Measurements from ENCODE around the gene GRM8.
"Not testable (repeated sequence)": the region's sequence is repeated elsewhere in the genome, so short reads cannot be mapped to it uniquely, and the experiment has no call there.

GRM8 gene

GRCh38 chr7:126931581-126931980 is 321.2 kb downstream of the GRM8 start:
- DNase-seq (ENCODE audit: low read depth in 2 of 3, low spot score in 2 of 3), result no peak

- no peak for DNase-seq (ENCODE audit: low read depth in 2 of 3, low spot score in 2 of 3)
Measured at GRCh38 chr7:126930166-126930565, 322.6 kb downstream of the GRM8 start.

GRCh38 chr7:126924477-126924876 is 328.3 kb downstream of the GRM8 start:
- no peak for DNase-seq (ENCODE audit: low read depth in 2 of 3, low spot score in 2 of 3)

DNA sequence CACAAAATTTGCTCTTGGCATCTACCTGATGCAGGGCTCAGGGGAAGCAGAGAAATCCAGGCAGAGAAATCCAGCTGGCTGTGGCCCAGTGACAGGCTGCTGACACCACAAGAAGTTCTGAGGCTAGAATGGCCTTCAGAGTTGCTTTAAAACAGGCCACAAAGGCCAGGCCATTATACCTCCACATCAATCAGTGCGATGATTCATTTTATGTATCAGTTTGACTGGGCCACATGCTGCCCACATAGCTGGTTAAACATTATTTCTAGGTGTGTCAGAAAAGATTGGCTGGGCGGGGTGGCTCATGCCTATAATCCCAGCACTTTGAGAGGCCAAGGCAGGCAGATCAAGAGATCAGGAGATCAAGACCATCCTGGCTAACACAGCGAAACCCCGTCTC is 341.1 kb downstream of the GRM8 start:
- not testable (repeated sequence) for DNase-seq (ENCODE audit: low read depth in 2 of 3, low spot score in 2 of 3)

DNA sequence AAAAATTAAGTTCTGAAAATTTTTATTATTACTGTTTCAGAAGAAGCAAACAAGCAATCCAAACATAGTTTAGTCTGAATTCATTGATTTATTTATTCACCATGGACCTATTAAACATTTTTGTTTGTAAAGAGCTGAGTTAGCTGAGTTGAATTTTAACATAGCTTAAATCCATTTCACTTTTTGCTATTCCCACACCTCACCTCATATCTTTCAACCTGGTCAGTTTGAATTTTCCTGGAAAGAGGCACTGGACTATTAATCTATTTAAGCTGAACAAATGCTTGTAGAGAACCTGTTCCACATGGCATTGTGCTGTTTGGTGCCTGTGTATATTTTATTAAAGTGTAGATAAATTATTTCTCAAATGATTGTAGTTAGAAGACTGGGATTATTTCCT is 344.2 kb downstream of the GRM8 start:
- not testable (repeated sequence) for DNase-seq (ENCODE audit: low read depth in 2 of 3, low spot score in 2 of 3)

GRCh38 chr7:126907657-126908056 is 345.1 kb downstream of the GRM8 start:
- DNase-seq (ENCODE audit: low read depth in 2 of 3, low spot score in 2 of 3), result not testable (repeated sequence)

DNA sequence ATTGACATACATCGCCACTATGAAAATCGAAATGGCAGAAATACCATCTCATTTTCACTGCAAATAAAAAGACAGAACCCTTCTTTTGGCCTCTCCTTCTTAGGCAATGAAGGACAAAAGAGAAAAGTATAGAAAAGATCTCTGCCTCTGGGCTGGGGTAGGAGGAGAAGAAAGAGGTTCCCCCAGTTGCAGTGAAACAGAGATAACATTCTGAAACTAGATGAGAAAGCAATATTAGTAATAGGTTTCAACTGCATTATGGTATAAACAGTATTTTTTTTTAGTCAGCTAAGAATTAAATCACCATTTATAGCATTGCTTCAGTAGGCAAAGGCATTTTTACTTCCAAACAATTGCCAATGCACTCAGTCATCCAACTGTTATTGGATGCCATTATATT is 347.5 kb downstream of the GRM8 start:
- not testable (repeated sequence) for DNase-seq (ENCODE audit: low read depth in 2 of 3, low spot score in 2 of 3)

- DNase-seq (ENCODE audit: low read depth in 2 of 3, low spot score in 2 of 3), result not testable (repeated sequence)
Measured at GRCh38 chr7:126901041-126901765, 351.5 kb downstream of the GRM8 start.

- not testable (repeated sequence) for DNase-seq (ENCODE audit: low read depth in 2 of 3, low spot score in 2 of 3)
Measured at GRCh38 chr7:126887980-126888379, 364.8 kb downstream of the GRM8 start.

- not testable (repeated sequence) for DNase-seq (ENCODE audit: low read depth in 2 of 3, low spot score in 2 of 3)
Measured at GRCh38 chr7:126887560-126887959, 365.2 kb downstream of the GRM8 start.

GRCh38 chr7:126882730-126883129 is 370.0 kb downstream of the GRM8 start:
- not testable (repeated sequence) for DNase-seq (ENCODE audit: low read depth in 2 of 3, low spot score in 2 of 3)

DNA sequence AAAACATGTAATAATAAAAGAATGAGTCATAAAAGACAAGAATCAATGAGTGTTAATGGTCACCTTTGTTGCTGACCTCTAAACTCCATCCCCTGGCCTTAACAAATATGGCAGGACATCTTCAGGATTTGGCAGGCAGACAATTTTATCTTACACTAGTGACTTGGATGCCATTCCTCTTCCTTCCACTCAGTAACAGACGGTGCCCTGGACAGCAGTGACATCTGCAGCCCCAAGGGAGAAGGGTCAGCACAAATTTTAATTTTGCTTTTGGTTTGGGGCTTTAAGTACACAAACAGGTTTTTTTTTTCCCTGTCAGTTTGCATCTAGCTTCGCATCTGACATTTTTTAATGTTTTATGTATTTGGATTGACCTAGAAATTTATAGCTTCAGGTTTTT is 370.8 kb downstream of the GRM8 start:
- DNase-seq (ENCODE audit: low read depth in 2 of 3, low spot score in 2 of 3), result not testable (repeated sequence)

DNA sequence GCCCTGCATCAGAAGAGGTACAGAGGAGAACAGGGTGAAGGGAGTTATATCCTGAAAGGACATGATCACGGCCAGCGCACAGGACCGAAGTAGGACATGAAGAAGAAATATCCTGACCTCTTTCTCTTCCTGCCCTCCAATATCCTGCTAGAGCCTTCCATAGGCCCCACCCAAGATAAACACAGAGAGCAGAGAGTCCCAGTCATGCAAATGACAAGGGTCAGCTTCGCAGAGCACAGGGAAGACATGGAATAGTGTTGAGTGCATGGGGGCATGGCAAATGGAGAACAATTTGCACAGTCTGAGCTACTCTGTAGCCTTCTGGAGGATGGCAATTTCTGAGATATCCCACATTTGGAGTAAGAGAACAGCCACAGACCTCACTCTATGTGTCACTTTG is 371.4 kb downstream of the GRM8 start:
- DNase-seq (ENCODE audit: low read depth in 2 of 3, low spot score in 2 of 3), result no peak

DNA sequence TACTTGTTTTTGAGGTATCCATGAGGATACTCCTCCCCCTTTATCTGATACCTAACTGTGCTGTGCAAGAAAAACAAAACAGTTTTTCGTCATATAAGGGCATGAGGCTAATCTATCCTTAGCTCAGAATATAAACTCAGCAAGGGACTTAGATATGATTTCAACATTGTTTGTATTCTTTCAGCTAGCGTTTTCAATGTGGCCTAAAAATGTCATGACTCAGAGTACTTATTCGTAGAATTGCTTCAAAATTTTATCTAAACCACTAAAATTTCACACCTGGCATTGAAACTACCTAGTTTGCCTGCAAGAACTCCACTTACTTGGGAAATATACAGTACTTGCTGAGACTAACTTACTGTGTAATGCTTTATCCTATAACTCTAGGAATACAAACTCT is 376.2 kb downstream of the GRM8 start:
- DNase-seq (ENCODE audit: low read depth in 2 of 3, low spot score in 2 of 3), result not testable (repeated sequence)

DNA sequence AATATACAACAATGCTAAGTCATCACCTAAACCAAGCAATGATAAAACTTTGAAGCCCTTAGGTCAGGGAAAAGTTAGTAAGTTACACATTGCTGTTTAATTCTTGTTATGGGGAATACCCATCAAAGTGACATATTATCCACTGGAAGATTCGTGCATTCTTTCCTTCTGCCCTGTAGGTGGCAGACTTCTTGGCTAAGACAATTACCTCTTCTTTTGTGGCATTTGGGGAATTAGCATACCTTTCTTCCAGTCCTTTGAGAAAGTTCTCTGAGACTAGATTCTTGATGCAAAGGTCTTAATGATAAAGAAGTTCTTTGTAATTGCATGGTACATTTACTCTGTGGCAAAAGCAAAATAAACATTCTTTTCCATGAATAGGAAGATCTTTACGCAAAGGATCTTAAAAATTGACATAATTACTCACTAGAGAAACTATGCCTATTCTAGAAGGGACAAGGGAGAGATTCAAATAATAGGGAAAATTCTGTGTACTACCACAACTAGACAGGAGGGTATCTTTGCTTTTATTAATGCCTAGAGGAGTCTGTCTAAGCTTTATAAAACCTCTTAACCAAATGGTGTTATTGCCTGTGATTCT is 395.9 kb downstream of the GRM8 start:
- DNase-seq (ENCODE audit: low read depth in 2 of 3, low spot score in 2 of 3), result no peak

GRCh38 chr7:126845331-126845730 is 407.4 kb downstream of the GRM8 start:
- DNase-seq (ENCODE audit: low read depth in 2 of 3, low spot score in 2 of 3), result no peak

- no peak for DNase-seq (ENCODE audit: low read depth in 2 of 3, low spot score in 2 of 3)
Measured at GRCh38 chr7:126843883-126844282, 408.9 kb downstream of the GRM8 start.

DNA sequence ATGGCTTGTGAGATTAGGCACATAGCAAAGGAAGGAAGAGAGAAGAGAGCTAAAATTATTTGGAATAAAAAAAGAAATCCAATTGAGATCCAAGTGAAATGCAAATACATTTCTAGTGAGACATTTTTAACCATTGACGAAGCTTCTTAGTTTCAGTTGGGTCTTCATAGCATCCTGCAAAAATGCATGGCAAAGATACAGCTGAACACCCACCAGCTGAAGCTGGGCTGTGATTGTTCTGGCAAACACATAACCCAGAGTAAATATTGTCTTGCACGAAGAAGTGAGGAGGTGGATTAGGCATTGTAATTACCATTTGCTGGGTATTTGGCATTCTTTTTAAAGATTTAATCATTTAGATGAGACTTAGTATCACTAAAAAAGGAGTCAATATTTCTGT is 409.4 kb downstream of the GRM8 start:
- no peak for DNase-seq (ENCODE audit: low read depth in 2 of 3, low spot score in 2 of 3)

- DNase-seq (ENCODE audit: low read depth in 2 of 3, low spot score in 2 of 3), result no peak
Measured at GRCh38 chr7:126842451-126842850, 410.3 kb downstream of the GRM8 start.

- no peak for DNase-seq (ENCODE audit: low read depth in 2 of 3, low spot score in 2 of 3)
Measured at GRCh38 chr7:126840869-126841268, 411.9 kb downstream of the GRM8 start.

- DNase-seq (ENCODE audit: low read depth in 2 of 3, low spot score in 2 of 3), result no peak
Measured at GRCh38 chr7:126839624-126840023, 413.1 kb downstream of the GRM8 start.

DNA sequence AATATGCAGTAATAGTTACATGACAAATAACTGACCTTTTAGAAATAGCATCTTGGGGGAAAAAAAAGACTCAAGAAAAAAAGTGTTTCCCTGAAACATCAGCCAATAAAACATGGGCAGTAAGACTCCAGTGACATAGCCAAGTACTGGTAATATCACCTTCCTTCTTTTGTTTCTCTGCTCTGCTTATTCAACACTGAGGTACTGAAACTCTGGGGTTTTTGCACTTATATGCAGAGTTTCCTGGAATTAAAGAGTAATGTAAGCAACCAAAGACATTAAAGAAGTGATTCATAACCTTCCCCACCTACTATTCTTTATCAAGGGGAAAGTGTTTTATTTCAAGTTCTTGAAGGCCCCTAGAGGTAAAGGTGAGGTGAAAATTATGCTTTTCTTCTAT is 414.5 kb downstream of the GRM8 start:
- no peak for DNase-seq (ENCODE audit: low read depth in 2 of 3, low spot score in 2 of 3)

DNA sequence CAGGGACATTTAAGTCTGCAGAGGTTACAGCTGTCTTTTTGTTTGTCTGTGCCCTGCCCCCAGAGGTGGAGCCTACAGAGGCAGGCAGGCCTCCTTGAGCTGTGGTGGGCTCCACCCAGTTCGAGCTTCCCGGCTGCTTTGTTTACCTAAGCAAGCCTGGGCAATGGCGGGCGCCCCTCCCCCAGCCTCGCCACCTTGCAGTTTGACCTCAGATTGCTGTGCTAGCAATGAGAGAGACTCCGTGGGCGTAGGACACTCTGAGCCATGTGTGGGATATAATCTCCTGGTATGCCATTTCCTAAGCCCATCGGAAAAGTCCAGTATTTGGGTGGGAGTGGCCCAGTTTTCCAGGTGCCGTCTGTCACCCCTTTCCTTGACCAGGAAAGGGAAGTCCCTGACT is 421.5 kb downstream of the GRM8 start:
- DNase-seq (ENCODE audit: low read depth in 2 of 3, low spot score in 2 of 3), result not testable (repeated sequence)

Measured in activated CD8-positive, alpha-beta memory T cell treated with anti-CD3 and anti-CD28 coated beads for 48 hours (primary cell).